Measurements from ENCODE around the gene SORCS3.

The SORCS3 gene

DNA sequence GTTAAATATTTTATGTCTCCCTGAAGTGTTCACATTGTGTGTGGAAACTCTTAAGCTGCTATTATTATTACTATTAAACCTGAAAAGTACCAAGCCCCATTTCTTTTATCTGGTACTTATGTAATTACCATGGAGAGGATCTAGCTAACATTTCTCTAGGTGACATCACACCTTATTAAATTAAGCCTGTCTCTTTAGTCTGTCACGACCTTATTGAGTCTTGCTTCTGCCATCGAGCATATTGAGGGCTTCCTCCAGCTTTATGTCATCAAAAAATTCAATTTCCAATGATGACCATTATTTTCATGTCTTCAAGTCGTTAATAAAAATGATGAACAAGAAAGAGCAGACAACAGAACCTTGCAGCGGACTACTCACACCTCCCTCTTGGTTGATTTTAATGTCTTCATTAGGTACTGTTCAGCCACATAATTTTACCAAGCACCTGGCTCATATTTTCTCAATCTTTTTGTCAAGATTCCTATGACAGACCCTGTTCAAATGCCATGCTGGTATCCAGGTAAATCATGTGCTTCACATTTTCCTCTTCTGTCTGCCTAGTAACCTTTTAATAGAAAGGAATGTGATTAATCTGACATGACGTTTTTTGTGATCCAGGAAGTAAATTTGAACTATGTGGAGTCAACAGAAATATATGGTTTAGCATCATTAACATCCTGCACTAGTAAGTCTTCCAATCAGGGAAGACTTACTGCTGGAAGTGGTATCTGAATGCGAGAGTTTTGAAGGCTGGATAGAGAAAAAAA is 556.7 kb downstream of the SORCS3 start:
- DNase-seq = no peak

DNA sequence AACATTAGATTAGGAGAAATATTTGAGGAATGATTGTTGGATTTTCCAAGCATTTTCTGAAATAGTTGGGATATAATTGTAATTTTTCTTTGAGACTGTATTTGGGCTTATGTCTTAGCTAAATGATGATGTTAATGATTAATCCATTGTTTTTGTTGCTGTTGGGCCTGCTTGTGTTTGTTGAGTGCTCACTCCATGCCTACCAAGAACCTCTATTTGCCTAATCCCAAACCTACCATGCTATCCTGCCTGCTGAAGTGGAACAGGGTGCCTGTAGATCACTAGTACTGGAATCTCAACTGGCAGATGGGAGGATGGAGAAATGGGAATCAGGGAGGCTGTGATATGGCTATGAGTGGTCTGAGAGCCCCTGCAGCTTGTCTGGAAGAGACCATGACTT is 565.5 kb downstream of the SORCS3 start:
- DNase-seq = no peak

DNA sequence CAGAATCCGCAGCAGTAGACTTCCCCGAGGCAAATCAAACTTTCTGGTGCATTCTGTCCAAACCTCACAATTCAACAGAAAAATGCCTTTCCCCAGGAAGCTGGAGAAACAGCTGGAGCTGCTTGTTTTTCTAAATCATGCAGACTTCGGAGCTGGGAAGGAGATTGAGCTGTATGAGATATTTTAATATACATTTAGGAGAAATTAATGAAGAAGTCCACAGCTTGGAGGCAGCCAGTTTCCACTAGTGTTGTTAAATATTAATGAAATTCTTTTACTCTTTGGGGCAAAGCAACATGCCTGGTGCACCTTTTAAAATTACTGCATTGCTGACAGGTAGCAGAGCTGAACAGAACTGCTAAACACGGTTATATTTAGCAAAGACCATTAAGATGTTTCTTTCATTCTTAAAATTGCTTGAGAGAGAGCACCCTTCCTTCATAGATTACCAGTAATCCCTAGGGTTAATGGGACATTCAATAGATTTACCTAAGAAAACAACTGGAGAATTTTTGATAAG is 566.4 kb downstream of the SORCS3 start:
- no peak for DNase-seq

DNA sequence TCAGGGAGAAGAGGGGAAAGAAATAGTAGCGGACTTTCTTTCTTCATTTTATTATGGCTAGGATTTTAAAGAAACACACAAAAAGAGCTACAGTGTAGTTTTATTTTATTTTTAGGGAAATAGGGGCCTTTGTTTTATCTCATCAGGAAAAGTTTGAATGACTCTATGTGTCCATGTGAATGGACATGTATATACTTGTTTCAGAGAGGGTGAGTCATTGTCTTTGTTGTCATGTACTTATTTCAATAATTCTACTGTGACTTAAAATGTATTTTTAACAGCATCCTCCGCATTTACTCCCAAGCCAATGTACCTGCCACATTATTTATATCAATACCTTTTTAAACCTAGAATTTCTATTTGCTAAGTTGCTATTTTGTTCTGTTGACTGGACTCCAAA is 569.5 kb downstream of the SORCS3 start:
- no peak for DNase-seq

DNA sequence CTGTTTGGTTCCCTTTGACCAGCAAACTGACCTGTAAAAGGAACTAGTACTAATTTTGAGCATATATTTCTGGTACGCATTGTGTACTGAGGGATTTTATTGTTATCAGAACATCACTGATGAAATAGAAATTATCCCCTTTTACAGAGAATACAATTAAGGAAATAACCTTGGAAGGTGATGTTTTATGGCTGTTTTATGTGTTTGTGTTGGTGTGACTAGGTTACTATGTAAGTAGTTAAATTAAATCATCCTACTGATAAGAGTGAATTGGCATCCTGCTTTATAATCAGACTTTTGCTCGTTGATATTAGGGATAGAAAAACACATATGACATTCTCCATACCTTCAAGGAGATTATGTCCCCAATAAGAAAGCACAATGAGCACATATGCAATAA is 596.6 kb downstream of the SORCS3 start:
- DNase-seq = no peak

DNA sequence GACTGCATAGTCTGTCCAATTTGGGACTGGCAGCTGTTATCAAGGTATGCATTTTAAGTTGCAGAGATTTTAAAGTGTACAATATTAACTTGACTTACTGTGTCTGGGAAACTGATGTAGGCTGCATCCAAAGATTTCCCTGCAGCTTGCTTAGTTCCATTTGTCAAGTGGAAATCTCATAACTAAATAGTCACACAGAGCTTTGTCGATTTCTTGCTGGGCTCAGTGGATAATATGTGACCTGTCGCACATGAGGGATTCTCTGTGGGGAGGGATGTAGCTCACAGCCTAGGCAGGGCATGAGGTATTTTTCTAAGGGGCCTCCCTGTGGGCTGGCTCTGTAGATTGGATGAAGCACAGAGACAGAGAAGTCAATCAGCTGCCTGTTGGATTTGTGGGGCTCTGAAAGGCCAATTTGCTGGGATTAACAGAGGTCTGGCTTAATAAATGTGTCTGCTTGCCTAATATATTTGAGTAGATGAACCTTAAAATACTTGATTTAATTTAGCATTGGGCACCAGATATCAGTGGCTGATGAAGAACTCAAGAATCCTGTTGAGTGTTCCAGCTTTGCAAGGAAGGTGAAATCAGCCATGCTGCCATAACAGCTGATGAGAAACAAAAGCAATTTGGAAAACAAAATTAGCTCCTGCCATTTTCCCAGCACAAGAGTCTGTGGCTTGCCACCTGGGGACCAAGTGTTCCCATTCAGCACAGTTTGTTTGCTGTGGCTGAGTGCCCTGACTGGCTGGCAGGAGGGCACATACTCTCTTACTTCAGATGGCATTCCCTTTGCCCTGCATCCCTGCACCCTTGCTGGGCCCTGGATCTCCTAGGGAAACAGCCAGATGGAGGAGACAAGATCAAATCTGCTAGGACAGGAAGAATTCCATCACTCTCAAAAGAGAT is 598.5 kb downstream of the SORCS3 start:
- DNase-seq = no peak

DNA sequence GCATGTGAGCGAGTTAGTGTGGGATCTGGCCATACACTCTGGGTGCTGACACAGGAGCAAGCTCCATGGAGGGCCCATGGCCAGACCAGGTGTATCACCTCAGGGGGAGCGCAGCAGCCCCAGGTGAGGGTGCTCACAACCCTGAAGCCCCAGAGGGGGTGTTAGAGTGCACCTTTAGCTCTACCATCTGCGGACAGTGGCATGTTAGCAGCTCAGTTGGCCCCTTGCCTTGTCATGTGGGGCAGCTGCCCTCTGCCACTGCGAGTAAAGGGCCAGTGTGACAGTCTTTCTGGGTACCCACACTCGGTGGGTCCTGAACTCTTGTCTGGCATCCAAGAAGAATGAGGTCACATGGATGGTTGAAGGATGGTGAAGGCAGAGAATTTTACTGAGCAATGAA is 600.2 kb downstream of the SORCS3 start:
- no peak for DNase-seq

DNA sequence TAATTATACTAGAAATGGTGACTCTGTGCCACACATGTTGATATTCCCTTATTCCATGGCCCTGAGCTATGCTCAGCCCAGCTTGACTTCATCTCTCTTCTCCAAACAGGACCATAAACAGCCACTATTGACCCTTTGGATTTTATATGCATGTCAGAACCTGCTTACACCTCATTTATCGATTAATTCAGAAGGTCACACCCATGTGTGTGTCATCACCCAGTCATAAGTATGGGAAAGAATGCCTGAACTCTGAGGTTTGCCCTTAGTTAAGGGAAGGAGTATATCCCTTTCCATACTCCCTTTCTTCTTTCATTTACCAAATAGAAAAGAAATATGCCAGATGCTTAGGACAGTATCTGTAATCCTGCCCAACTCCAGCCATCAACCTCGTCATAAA is 602.3 kb downstream of the SORCS3 start:
- no peak for DNase-seq

DNA sequence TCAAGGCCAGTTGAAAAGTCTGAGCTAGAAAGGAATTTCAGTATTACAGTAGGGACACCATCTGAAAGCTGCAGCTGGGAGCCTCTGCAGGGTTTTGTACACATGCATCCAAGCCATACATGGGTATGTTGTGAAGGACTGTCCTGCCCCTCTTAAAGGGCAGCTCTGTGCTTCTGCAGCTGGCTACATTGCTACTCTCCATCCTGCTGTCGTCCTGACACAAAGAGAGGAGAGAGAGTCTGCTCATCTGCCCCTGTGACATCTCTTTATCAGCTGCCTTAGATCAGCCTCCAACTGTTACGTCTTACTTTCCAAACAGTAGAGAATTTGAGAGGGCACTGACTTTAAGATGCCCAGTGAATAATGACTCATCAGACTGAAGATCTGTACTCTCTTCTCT is 602.7 kb downstream of the SORCS3 start:
- no peak for DNase-seq

DNA sequence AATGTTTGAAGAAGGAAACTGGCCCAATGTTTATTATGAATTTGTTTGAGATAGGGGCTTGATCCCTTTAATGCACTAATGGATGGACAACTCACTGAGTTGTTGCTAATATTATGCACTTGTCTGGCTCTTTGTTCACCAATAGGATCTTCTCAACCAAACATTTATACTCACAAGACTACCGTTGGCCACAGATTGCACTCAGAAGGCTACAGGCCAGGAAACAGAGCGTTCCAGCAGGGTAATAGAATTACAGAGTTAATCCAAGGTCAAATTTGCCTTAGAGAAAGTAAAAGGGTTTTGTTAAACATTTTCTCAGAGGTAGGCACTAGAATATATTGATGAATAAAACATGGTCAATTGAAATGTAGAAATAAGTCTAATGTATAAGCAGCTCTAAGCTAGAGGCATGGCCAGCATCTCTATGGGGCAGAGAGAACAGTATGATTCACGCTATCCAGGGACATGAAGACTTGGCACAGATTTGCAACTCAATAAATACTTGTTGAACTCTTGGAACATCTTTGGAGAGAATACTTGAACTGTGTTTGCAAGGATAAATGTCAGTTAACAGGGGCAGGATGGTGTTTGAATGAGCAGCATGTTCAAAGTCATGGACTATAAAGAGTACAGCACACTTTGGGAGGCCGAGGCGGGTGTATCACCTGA is 606.9 kb downstream of the SORCS3 start:
- no peak for DNase-seq

DNA sequence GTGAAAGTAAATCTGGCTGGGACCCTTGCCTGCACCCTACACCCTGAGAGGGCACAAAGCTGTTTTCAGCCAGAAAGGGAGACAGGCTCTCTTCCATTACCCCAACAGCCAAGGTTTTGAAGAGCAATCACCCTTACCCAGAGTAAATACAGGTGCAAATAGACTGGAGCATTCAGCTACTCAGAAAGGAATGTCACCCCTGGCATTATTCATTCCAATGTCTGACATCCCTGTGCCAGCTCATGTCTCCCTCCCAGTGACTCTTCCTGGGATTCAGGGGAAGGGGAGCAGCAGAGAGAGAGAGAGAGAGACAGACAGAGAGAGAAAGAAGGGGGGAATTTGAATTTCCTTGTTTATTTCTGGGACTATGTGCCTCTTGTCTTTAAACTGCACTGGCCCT is 611.8 kb downstream of the SORCS3 start:
- no peak for DNase-seq

DNA sequence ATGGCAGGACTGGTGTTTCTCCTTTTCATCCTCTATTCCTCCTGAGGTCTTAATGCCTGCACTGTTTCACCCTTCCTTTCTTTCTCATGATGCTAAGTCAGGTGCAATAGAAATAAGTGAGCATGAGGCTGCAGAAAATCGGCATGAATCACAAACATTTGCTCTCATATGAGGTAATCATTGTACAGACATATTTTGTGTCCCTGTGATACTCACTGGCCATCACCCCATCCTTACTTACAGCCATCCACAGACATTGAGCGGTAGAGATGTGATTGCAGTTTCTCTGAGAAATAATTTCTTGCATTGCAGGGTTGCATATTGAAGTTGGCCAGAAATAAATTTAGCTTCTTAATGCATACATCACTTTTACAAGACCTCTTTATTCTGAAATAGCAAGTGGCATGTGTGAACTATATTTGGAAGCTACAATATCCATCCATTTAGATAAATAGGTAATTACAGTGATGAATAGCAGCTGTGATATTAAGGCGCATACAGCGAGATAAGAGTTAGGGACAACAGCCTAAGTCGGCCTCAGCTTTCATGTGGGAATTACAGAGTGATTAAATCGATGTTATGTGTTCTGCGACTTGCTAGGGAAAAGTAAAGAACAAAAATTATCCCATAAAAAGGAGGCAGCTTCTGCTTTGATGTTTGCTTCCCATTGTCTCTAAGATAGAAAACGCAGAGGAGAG is 612.6 kb downstream of the SORCS3 start:
- no peak for DNase-seq

DNA sequence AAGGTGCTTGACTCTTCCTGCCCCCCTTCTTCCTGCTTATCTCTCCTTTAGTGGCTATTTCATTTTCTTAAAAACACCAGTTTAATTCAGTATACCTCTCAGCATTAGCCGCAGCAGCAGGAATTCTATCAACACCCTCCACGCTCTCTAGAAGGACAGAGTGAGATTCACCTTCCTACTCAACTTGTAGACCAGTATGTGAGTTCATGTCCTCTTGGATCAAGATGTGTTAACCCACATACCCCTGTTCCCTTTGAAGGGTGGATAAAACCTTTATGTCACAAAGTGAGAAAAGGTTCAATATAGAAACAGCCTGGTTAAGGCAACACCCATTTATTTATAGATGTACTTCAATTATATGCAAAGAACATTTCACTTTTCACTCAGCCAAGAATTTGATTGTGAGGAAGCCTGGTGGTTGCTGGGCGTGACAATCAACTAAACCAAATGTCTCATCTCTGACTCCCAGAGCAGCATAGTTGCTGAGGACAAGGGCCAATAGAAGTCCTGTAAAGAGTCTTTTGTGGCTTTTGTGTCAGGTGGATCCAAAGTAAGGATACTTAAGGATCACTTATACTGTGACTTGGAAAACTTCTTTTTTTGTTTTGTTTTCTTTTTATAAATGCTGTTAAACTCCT is 617.1 kb downstream of the SORCS3 start:
- no peak for DNase-seq

DNA sequence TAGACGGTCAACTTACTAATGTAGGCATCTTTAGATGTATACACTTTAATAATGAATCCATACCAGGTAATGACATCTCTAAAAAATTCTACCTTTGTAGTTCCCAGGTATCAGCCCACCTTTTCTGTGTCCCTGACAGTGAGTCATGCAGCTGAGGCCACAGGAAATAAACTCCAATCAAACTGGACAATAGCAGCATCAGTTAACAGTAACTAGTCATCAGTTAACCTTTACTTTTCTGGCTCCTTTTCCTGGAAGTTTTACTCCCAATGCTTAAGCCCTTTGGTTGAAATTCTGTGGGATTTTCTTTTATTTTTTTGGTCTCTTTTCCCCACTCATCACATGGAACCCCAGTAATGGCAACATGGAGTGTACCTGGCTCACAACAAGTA is 617.6 kb downstream of the SORCS3 start:
- no peak for DNase-seq

DNA sequence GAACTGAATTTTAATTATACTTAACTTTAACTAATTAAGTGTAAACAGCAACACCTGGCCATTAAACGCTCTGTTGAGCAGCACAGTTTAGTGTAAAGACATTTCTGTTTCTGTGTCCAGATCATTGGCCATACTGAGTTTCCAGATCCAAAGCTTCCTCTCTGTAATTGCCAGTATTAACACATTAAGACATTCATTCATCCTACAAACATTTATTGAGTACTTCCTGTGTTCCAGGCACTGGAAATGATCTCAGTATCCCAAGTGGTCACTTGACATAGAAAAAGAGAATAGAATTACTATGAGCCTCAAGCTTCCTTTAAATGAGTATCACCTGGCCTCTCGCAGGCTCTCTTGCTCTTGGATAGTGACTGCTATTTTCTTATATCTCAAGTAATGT is 618.1 kb downstream of the SORCS3 start:
- no peak for DNase-seq

DNA sequence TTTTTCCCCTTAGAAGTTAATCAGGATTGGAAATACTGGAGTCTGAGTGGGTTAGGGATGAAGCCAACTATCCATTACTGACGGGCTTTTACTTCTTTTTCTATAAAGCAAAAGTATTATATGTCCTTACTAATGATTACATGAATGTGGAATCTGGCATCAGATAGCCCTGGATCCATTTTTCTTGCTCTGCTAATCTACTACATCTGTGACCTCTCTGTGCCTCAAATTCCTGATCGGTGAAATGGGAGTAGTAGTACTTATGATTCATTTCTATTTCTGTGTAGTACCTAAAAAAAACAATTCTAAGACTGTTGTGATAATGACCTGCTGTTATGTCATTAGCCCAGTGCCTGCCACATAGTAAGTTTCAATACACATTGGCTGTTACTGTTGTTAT is 621.6 kb downstream of the SORCS3 start:
- no peak for DNase-seq

DNA sequence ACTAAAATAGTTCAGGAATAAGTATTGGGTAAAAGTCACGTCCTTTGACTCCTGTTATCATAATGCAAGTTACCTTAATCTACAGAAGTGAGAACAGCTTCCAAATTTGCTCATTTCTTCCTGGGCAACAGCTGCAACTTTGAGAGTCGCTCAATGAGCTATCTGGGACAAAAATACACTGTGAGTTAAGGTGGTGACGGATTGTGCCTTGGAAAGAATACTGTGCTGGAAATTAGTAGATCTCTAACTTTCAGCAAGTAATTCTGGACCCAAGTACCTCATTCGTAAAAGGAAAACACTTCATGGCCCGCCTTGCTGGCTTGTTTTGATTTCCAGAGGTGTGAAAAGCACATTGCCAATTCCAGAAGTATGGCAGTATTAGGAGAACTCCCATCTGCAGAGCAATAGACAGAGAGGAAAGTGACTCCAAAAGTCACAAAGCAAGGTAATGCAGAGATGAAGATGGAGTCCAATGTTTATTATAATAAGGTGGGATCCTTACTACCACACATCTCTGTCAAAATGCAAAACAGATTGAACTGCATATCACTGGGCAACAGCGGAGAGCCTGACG is 626.0 kb downstream of the SORCS3 start:
- no peak for DNase-seq

DNA sequence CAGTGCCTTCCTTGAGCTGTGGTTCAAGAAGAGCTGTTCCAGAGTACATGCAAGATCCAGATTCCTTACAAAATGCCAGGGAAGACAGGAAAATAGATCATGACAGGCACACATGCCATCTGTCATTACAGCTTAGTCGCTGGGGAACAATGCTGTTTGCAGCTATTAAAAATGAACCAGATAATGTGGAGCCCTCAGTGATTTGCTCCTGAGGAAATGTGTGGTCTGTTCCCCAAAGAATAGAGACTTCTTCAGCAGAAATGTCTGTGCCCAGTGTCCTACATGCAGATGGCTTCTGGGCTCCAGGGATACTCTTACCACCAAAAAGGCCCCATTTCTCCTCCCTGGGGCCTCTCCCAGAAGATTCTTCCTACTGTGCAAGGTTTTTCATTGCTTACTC is 627.9 kb downstream of the SORCS3 start:
- no peak for DNase-seq

DNA sequence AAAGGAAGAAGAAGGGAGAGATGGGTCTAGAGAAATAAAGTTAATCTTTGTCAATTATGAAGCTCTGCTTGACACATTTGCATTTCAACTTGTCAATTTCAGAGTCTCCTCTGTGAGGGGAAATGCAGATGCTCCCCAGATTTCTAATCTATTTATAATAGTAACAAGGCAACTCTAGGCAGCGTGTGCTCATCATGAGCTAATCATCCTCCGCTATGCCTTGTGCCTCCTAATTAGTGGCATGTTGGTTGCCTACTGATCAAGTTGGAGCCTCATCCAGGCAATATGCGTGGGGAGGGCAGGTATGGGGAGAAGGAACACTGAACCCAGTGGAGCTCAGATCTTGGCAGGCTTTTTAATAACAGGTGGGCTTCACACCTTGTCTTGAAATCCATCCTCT is 628.6 kb downstream of the SORCS3 start:
- no peak for DNase-seq

DNA sequence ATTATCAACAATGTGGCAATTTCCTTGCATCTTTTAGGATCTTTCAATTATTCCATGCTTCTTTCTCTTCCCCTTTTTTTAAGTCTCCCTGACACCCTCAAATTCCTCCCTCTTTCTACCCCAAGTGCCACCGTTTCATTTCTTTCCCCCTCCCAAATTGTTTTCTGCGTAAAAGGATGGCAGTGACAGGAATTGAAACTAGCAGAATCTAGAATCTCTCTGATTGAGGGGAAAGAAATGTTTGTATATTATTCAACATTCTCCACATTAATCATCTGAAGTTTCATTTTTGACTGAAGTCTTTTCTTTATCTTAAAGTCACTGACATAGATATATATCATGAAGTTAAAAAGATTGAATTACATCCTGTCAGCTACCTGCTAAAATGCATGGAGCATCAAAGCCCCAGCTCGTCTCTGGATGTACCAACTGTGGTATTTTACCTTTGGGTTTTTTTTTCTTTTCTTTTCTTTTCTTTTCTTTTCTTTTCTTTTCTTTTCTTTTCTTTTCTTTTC is 633.5 kb downstream of the SORCS3 start:
- no peak for DNase-seq

DNA sequence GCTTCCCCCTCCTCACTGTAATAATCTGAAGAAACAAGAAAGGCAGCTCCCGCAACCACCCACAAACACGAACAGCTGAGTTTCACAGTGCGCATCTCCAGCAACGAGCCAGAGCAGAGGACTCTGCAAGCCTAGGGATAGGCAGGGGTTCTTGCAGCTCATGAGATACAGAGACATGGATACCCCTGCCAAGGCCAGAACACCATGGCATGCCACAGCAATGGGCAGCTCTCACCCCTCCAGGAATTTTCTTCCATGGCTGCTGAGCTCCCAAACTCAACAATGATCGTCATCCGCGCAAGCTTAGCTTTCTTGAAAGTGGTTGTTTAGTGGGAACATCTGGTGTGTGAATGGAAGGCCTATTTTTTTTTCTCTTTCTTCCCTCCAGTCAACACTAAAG is 637.3 kb downstream of the SORCS3 start:
- no peak for DNase-seq

DNA sequence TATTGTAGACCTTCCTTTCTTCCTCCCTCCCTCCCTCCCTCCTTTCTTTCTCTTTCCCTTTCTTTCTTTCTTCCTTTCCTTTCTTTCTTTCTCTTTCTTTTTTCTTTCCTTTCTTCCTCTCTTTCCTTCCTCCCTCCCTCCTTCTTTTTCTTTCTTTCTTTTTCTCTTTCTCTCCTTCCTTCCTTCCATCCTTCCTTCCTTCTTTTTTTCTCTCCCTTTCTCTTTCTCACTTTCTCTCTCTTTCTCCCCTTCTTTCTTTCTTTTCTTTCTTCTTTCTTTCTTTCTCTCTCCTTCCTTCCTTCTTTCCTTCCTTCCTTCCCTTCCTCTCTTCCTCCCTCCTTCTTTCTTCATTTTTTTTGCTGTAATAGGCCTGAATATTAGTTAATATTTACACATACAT is 638.0 kb downstream of the SORCS3 start:
- DNase-seq = no peak

Measured in NCI-H187 treated with DMSO at 0.1 percent for 48 hours (cell line).